Measurements from ENCODE around the gene KIF26A.
"Not testable (repeated sequence)": the region's sequence is repeated elsewhere in the genome, so short reads cannot be mapped to it uniquely, and the experiment has no call there.

Gene KIF26A

DNA sequence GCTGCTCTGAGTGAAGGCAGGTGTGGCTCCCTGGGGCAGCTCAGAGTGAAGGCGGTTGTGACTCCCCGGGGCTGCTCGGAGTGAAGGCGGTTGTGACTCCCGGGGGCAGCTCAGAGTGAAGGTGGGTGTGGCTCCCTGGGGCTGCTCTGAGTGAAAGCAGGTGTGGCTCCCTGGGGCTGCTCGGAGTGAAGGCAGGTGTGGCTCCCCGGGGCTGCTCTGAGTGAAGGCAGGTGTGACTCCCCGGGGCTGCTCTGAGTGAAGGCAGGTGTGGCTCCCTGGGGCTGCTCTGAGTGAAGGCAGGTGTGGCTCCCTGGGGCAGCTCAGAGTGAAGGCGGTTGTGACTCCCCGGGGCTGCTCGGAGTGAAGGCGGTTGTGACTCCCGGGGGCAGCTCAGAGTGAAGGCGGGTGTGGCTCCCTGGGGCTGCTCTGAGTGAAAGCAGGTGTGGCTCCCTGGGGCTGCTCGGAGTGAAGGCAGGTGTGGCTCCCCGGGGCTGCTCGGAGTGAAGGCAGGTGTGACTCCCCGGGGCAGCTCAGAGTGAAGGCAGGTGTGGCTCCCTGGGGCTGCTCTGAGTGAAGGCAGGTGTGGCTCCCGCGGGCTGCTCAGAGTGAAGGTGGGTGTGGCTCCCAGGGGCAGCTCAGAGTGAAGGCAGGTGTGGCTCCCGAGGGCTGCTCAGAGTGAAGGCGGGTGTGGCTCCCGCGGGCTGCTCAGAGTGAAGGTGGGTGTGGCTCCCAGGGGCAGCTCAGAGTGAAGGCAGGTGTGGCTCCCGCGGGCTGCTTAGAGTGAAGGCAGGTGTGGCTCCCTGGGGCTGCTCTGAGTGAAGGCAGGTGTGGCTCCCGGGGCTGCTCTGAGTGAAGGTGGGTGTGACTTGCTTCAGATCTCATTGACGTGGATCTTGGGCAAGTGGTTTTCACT lies 87.1 kb downstream of the KIF26A start:
- not testable (repeated sequence) for DNase-seq

DNA sequence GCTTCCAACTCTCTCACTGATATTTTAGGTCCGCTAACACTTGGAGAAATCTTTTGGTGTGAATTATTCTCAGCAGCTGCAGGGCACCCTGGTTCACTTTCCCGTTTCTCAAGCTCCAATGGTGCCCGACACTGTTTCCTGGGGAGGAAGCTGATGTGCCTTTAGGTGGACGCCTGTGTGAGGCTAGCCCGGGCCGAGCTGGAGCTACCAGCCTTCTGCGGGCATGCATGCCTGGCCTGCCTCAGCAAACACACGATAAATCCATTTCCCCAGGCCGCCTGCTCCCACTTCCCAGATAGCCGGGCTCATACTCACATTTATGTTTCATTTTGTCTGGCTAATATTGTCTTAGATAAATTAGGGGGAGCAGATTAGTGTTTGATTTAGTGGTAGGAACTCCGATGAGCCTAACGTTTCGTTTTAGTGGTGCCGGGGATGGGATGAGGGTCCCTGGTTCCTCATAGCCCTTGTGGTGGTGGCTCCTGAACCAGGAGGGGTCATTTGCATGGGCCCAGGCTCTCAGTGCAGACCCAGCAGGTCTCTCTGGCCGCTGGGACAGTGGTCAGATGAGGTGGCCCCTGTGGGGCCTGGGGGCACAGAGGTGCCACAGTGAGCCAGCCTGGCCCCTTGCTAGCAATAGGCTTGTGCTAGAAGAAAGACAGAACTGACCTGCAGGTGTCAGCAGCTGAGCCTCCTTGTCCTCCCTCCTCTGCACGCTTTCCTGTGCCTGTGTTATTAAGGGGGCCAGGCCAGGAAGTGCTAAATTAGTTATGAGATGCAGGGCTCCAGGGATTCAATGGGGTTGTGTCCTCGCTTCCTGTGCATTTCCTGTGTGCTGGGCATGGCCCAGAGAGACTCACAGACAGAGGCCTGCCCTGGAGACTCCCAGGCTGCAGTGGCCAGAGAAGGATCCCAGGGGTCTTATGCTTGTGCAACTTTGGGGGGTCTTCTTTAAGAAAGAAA lies 88.3 kb downstream of the KIF26A start:
- DNase-seq, result no peak

DNA sequence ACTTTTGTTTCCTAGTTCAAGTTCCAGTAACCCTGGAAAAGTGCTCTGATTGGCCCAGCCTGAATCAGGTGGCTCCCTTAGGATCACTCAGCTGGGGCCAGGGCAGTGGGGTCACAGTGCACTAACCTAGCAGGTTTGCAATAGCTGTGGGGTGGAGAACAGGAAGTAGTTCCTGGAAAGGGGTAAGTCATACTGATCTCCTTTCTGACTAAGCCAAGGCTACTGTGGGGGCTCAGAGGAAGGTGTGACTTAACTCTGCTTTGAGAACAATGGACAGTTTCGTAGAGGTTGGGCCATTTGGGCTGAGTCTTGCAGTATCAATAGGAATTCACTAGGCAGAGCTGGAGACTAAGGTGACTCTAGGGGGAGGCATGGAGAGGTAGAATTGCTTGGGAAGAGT lies 89.4 kb downstream of the KIF26A start:
- no peak for DNase-seq

DNA sequence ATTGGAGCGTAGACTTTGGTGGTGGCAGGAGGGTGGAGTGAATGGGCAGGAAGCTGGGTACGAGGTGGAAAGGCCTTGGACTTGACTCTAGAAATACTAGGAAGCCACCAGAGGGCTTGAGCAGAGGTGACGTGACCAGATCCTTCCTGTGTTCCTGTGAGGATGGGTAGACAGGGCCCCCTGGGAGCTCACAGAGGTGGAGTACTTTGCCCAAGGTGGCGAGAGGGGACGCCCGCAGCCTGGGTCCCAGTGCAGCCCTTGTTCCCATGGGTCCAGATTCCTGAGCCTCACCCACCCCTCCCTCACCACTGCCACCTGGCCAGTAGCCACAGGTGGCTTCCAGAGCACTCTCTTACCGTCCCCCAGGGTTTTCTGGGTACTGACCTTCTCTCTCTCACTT lies 89.8 kb downstream of the KIF26A start:
- DNase-seq, result no peak

DNA sequence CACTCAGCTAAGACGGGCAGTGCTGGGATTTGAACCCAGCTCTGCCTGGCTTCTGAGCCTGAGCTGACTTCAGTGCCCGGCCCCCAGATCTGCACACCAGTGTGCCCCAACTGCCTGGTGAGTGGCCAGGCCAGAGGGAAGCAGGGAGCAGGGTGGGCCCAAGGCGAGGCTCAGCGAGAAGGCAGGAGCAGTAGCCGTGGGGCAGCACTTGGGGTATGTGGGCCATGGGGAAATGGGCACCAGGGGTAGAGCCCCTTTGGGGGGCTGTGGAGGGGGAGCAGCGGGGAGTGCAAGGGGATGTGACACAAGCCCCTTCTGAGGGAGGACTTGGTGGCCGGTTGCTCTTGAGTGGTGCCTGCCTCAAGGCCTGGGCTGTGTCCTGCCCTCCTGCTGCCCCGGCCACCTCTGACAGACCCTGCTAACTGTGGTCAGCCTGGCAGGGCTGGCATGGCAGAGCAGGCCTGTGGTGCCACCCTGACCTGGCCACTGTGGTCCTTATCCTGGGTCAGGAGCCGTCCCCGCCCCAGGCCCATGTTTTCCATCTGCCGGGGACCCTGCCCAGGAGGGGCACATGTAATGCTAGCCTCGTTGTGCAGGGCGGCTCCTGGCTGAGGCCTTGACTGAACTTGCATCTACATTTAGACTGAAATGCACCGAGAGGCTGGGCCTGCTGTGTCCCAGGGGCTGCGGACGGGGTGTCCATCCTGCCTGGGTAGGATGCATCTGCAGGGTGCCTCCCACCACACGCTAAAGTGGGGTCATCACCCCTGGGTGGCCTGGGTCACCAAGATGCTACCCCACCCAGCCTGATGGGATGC lies 90.5 kb downstream of the KIF26A start:
- DNase-seq, result no peak

DNA sequence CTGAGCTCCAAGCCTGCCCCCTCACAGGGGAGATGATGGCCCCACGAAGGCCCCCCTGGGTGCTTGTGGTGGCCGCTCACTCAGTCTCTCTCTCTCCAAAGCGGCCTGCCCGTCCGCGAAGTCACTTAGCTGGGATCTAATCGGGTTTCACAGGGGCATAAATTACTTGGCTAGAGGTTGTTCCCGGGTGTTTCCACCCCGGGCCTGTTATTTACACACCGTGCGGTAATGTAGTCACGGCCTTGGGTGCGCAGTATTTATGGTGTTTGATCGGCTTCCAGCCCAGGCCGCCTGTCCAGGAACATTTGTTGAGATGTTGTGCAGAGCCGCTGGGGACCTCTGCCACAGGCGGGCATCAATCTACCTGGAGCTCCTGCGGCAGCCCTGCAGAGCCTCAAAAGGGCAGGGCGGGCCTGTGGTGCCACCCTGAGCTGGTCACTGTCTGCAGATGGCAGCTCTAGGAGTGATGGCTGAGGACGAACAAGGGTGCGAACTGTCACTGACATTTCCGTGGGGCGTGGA lies 91.2 kb downstream of the KIF26A start:
- DNase-seq, result no peak

DNA sequence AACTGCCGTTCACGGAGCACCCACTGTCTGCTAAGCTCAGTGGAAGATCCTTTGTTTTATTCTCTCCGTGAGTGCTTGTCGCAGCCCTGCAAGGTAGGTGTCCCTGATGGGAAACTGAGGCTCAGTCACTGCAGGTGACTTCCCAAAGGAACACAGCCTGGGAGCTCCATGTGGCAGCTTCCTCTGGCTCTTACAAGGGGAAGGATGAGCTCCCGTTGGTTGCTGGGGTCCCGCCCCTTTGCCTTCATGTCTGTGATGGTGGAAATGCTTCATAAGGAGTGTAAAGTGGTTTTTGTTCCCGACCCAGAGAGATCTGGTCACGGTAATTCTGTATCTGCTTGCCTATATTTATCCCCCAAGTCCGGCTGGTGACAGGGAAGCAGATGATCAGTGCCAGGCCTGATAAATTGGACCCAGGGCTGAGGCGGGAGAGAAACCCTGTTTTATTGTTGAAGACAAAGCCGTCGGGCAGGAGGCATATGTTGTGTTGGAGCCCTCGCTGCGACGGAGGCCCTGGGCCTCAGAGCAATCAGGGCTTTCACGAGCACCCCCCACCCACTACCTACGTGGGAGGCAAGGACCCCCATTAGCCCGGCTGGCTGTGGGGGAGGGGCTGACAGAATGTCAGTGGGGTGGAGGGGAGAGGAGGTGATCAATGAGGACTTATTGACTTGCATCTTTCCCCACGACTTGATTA lies 91.9 kb downstream of the KIF26A start:
- DNase-seq, result no peak
